DMS153 treated with DMSO at 0.1 percent for 48 hours (cell line): ENCODE results near the gene ZDHHC8.

Source experiments
- DNase-seq: peaks from one replicate; lab custom pipeline; 2025; ENCODE audit not compliant: unreplicated experiment; lab: John Stamatoyannopoulos, UW

ZDHHC8 gene

DNA sequence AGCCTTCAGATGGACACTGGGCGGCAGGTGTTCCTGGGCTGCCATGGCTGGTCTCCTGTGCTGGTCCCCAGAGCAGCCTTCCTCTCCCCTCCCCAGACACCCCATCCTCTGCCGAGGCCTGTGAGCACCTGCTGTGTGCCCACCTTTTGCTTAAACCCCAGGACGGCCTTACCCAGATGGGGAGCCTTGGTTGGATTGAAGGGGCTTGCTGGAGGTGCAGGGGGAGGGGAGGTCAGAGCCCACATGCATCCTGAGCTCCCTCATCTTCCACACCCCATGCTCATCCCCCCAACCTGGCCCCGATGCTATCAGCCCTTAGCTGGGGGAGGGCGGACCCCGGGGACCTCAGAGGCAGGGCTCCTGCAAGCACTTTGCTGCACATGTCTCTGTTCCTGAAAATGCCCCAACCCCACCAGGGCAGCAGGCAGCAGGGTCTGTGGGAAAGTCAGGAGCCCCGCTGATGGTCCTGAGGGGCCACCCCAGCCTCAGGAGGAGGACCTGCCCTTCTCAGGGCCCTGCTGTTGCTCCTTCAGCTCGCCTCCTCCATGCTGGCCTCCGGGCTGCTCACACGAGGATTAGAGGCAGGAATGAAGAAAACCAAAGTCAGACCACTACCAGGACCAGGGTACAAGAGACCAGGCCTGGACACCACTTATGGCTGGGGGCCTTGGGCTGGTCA, 60.8 kb downstream of the ZDHHC8 start:
- DNase-seq = no peak

DNA sequence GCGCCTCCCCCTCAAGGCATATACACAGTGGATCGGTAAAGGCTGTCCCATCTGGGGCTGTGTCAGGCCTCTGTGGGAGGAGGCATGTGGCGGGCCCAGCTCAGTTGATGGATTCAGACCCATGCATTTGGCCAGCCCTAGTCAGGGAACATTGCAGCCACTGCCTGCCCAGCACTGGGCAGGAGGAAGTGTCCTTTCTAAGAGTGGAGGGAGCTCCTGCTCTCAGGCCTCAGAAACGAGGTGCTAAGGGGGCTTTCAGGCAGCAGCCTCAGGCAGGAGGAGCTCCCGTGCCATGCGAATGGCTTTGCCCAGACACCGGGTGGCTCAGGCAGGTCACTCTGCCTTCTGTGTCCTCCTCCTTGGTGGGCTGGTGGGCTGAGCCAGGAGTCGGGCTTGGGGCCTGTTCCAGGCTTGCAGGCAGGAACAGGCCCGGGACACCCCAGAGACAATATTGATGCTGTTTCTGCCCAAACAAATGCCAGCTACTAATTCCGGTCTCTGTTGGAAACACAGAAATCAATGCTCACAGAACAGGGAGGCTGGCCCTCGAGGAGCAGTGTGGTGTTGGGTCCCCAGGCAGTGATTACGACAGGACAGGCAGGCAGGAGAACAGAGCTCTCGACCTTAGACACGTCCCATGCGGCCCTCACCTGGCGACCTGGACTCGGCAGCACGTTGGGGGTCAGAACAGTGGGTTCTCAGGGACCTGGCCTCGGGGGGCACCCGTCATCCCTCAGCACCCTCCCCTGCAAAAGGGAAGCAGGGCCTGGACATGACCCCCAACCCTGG, 61.6 kb downstream of the ZDHHC8 start:
- DNase-seq = no peak

DNA sequence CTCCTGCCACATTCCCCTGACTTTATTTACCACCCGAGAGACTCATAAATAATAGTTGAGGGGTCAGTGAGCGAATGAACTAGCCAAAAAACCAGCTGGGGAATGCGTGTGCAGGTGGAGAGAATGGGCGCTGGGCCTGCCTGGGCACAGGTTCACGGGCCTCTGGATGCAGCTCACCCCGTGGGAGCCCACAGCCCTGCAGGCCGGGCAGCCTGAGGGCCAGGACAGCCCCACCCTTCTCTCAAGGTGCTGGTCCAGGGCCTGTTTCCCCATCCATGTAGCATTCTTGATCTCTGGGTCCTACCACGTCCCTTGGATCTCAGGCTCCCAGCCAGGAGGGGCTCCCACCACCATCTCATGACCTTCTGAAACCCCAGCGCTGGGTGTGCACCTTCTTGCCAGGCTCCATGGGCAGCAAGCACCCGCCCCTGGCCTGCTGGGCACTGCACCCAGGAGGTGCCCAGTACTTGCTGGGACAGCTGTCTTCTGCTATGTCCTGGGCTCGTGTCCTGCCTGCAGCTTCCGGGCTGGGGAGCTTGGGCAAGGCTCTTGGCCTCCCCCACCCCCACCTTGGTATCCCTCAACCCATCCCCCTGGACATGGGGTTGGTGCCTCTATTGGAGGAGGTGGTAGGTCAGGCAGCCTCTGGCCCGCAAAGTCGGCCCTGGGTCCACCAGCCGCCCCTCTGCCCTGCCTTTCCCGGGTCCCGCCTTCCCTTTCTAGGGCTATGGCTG, 62.3 kb downstream of the ZDHHC8 start:
- no peak for DNase-seq

DNA sequence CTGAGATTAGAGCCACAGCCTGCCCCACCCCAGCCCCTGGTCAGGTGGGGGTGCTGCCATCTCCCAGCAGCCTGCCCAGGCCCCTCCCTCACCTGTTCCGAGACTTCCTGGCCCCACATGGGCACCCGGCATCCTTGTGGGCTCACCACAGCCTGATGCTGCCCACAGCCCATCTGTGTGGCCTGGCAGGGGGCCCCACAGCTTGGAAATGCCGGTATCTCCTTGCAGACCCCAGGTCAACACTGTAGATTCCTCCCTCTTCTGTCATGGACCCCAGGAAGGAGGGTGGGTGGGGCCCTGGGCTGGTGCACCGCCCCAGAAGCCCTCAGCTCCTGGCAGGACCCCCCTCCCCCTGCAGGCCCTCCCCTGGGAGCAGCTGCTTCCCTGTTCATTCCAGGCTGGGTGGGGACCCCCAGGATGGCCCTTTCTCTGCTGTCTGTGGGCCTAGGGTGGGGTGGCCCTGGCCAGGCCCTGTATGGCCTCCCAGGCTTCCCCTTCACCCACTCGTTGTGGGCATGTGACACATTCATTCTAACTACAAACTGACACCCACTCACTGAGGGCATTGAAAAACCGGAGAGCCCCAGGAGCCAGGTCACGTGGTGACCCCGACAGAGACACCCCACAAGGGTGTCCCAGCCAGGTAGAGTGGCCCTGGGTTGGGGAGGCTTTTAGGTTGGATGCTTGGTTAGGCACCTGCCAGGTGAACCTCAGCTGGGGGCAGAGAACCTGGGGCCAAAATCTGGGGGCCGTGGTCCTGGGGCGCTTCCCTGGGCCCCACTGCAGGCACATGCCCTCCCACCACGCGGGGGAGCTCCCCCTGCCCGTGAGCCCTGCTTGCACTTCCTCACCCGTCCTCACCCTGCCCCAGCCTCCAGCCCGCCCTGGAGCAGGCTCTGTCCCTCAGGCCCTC, 63.3 kb downstream of the ZDHHC8 start:
- no peak for DNase-seq

DNA sequence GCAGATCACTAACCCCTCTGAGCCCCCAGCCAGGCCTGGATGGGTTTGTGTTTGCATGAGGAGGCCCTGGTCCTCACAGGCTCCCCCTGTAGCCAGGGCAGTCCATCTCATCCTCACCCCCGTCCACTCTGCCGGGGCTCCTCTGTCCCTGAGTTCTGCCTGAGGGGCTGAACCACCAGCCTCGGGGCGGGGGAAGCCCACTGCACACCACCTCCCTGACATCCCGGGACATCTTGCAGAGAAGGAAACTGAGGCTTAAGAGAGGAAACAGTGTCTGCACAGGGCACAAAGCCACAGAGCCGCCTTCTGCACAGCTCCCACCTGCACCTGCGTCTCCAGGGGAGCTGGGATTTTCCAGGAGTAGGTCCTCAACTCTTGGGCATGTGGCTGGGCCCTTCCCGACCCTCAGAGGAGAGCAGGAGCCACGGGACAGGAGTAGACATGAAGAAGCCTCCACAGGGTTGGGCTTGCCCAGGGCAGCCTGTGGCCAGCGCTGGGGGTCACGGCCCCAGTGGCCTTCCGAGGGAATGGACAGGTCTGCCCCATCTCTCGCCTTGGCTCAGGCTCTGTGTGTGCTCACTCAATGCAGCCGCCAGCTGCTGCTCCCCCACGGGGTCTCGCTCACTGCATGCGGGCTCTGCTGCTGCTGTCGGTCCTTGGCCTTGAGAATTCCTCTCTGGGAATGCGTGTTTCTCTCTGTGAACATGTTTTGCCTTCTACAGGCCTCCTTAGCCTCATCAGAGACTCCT, 64.7 kb downstream of the ZDHHC8 start:
- DNase-seq = no peak
